A549 (cell line): ENCODE measurements around the gene NFX1. TPM values are rescaled to one million over a fixed set of nuclear protein-coding genes. Genes with fewer than 3 reads are reported as not detected.

Source experiments
- ATAC-seq, 2 experiments: fragments of 200-7000 bp in 1 of 2; fragments of >200 bp in 1 of 2; cut with Nextera tagmentation in 1 of 2; cut with Tn5 transposase in 1 of 2; 3 replicates each; pipeline versions ENCODE4 v1.8.0 to v1.9.1; 2018 to 2020; ENCODE audit warnings: mild to moderate bottlenecking in 1 of 2, moderate library complexity in 1 of 2
- CTCF ChIA-PET: fragments of 300-600 bp; sonication (Branson Sonifier 250); formaldehyde crosslinking; extraction: SDS; loops from one replicate; lab custom pipeline; 2021; ENCODE audit warnings: antibody characterized with exemption, inconsistent platforms; lab: Yijun Ruan, JAX
- POLR2A ChIA-PET: fragments of 350-600 bp; formaldehyde crosslinking; extraction: SDS; loops from one replicate; lab custom pipeline; 2021; ENCODE audit warnings: antibody characterized with exemption, inconsistent platforms; lab: Yijun Ruan, JAX
- DNase-seq, 2 experiments: peaks; one replicate each; pipeline versions ENCODE4 v3.0.0 to v3.0.0-alpha.2; 2011 to 2016; ENCODE audit warnings: low read depth in 1 of 2, low spot score in 1 of 2
- FAIRE-seq: peaks from 2 replicates; lab custom pipeline; 2011; peaks lifted over from hg19 to GRCh38; lab: Jason Lieb, UNC
- H3K27ac ChIP-seq, 2 experiments: fragments of >200 bp; sonication (Bioruptor Twin); formaldehyde crosslinking; 3 replicates each; pipeline ENCODE4 v1.5.1; 2016 to 2017
- H3K4me1 ChIP-seq: fragments of >200 bp; sonication (Bioruptor Twin); formaldehyde crosslinking; 3 replicates; pipeline ENCODE4 v1.6.1; 2016
- H3K4me2 ChIP-seq: fragments of >200 bp; sonication (Bioruptor Twin); formaldehyde crosslinking; 3 replicates; pipeline ENCODE4 v1.6.1; 2016
- H3K4me3 ChIP-seq: fragments of >200 bp; sonication (Bioruptor Twin); formaldehyde crosslinking; 3 replicates; pipeline ENCODE4 v1.5.1; 2016
- H3K9me3 ChIP-seq: fragments of >200 bp; sonication (Bioruptor Twin); formaldehyde crosslinking; 3 replicates; pipeline ENCODE4 v1.6.1; 2016
- BHLHE40 ChIP-seq: IDR thresholded peaks from 2 replicates; pipeline ENCODE4 v1.6.1; 2012; ENCODE audit warnings: low read depth, low read length, inconsistent platforms
- CHD2 ChIP-seq: fragments of 150-350 bp; IDR thresholded peaks from 2 replicates; pipeline ENCODE4 v1.6.1; 2014; ENCODE audit warnings: low read length; ENCODE audit not compliant: partially characterized antibody
- CHD4 ChIP-seq: fragments of 200-600 bp; sonication (generic); IDR thresholded peaks from 2 replicates; pipeline ENCODE4 v1.6.1; 2016; ENCODE audit warnings: antibody characterized with exemption, mild to moderate bottlenecking, borderline replicate concordance
- CTCF ChIP-seq: fragments of >200 bp; sonication (Bioruptor Twin); formaldehyde crosslinking; IDR thresholded peaks from 3 replicates; pipeline ENCODE4 v1.5.1; 2016
- ELK1 ChIP-seq: fragments of 150-350 bp; IDR thresholded peaks from 2 replicates; pipeline ENCODE4 v1.6.1; 2014; ENCODE audit warnings: low read depth, mild to moderate bottlenecking, low read length
- ESRRA ChIP-seq: fragments of 150-350 bp; IDR thresholded peaks from 2 replicates; pipeline ENCODE4 v1.6.1; 2014; ENCODE audit warnings: mild to moderate bottlenecking, low read length, borderline replicate concordance
- FOSB ChIP-seq: fragments of 250-450 bp; sonication (Bioruptor Pico); IDR thresholded peaks from 2 replicates; pipeline ENCODE4 v1.5.0; 2020; ENCODE audit warnings: mild to moderate bottlenecking, moderate library complexity
- FOSL2 ChIP-seq, 2 experiments: fragments of 450-650 bp in 1 of 2; fragments of >200 bp in 1 of 2; sonication (Bioruptor Twin) in 1 of 2; formaldehyde crosslinking; IDR thresholded peaks; 2 replicates each; pipeline versions ENCODE4 v1.5.0 to v1.6.1; 2016 to 2020; ENCODE audit warnings: mild to moderate bottlenecking in 1 of 2, moderate library complexity in 1 of 2
- GATA3 ChIP-seq: IDR thresholded peaks from 2 replicates; pipeline ENCODE4 v1.6.1; 2012; ENCODE audit warnings: borderline replicate concordance
- HES2 ChIP-seq: fragments of >200 bp; sonication (Bioruptor Twin); formaldehyde crosslinking; IDR thresholded peaks from 2 replicates; pipeline ENCODE4 v1.6.1; 2016
- HEYL ChIP-seq: fragments of 250-450 bp; sonication (Bioruptor Pico); IDR thresholded peaks from 2 replicates; pipeline ENCODE4 v1.8.0; 2021; ENCODE audit warnings: mild to moderate bottlenecking, moderate library complexity
- HOXB5 ChIP-seq: fragments of 250-450 bp; sonication (Bioruptor Pico); IDR thresholded peaks from 2 replicates; pipeline ENCODE4 v1.5.0; 2020; ENCODE audit warnings: mild to moderate bottlenecking, moderate library complexity
- NR3C1 ChIP-seq: fragments of >200 bp; sonication (Bioruptor Twin); formaldehyde crosslinking; IDR thresholded peaks from 3 replicates; pipeline ENCODE4 v1.6.1; 2017
- PBX3 ChIP-seq: IDR thresholded peaks from 2 replicates; pipeline ENCODE4 v1.6.1; 2012
- SREBF2 ChIP-seq: fragments of 450-650 bp; IDR thresholded peaks from 2 replicates; pipeline ENCODE4 v1.6.1; 2014; ENCODE audit warnings: mild to moderate bottlenecking, moderate library complexity
- ZFP36 ChIP-seq: fragments of 450-650 bp; IDR thresholded peaks from 2 replicates; pipeline ENCODE4 v1.6.1; 2014; ENCODE audit warnings: borderline replicate concordance; ENCODE audit not compliant: partially characterized antibody
- WGBS: methylation state at CpG from one replicate; pipeline ENCODE4 v1.1.6; 2017; ENCODE audit errors: missing lambda C conversion rate; 5-methylcytosine and 5-hydroxymethylcytosine counted together
- polyA plus RNA-seq, 4 experiments: library from polyadenylated mRNA; depleted of rRNA in 3 of 4; stranded (reverse); fragments of >200 nt; fragmentation: RNase III in 1 of 4; extraction: RNeasy Plus Mini Kit Qiagen cat#74134 plus additional on column Dnase treatment in 1 of 4; gene quantifications; 2 replicates in 3 of 4; 3 replicates in 1 of 4; pipeline ENCODE4 v1.2.3, GENCODE V29; 2011 to 2017

The NFX1 gene
- polyA plus RNA-seq, 2 of the 4 experiments (the other 2 are of a cell fraction), result 24.8 to 41.2 TPM

GRCh38 chr9:33379666-33380389 is 89.5 kb downstream of the NFX1 start:
- Histone ChIP-seq H3K4me3 (no peak overlapping the region), H3K4me2 (no peak overlapping the region), H3K4me1 (peaks cover 14% of the 10 kb centered on the region; the same call in 1 of the 3 replicates), H3K27ac (no peak overlapping the region), H3K9me3 (no peaks in the 10 kb centered on the region)
- no peak for FAIRE-seq
- WGBS, result 86% methylated on average over 12 of the region's 14 CpGs
- ChIA-PET CTCF (interaction anchor here (0.8 to 10.5 kb wide), 9 partner anchors 12 to 498 kb away, joined by 3 to 147 read pairs (median 3); no protein-coding TSS in a partner anchor), POLR2A (no interaction called here)
- ATAC-seq, result peak; percentile 23 to 35; a peak in 4 of 6 replicates
- TF ChIP-seq HOXB5 (CRISPR knock-in tag) (no peak), SREBF2 (no peak), ESRRA (no peak), HES2 (no peak), ZFP36 (no peak), PBX3 (no peak), FOSB (CRISPR knock-in tag) (no peak), FOSL2 (IDR thresholded peaks at IDR 0.05) (no peak), FOSL2 (CRISPR knock-in tag; IDR thresholded peaks at IDR 0.05) (no peak)
- DNase-seq, result no peak

- peak in 1 of 2 experiments; percentile 27 for DNase-seq
- H3K4me2 ChIP-seq, result no peak overlapping the region
- TF ChIP-seq GATA3 (no peak), HEYL (CRISPR knock-in tag) (no peak), CHD4 (no peak), CHD2 (no peak), ELK1 (no peak), CTCF (no peak), NR3C1 (no peak), BHLHE40 (no peak)
- TF ChIP-seq, all 56 proteins: peak for 0
- no peak overlapping the region; a peak in 1 of 6 replicates for H3K27ac ChIP-seq
- no peaks in the 10 kb centered on the region for H3K9me3 ChIP-seq
- peak; percentile 63 to 65 for ATAC-seq
- no peak for FAIRE-seq
- H3K4me3 ChIP-seq, result no peak overlapping the region
- ChIA-PET POLR2A (interaction anchor here (0.6 kb wide), 1 partner anchor 91 kb away, joined by 3 read pairs; no protein-coding TSS in a partner anchor), CTCF (interaction anchor here (0.8 to 10.5 kb wide), 7 partner anchors 8 to 94 kb away, joined by 3 to 147 read pairs (median 3); no protein-coding TSS in a partner anchor)
- 0 out of 3 replicates have a peak, but pooled peaks cover 10% of the 10 kb centered on the region for H3K4me1 ChIP-seq
- 96% methylated on average over 5 of the region's 5 CpGs for WGBS
Observed at GRCh38 chr9:33380390-33381094, 90.2 kb downstream of the NFX1 start.
